WTC11 (cell line): ENCODE data around the gene KIAA1210. TPM values are rescaled to one million over a fixed set of nuclear protein-coding genes. Genes with fewer than 3 reads are reported as not detected.

Source experiments
- ATAC-seq: fragments of 200-7000 bp; cut with Tn5 transposase; 2 replicates; pipeline ENCODE4 v1.10.0; 2021; ENCODE audit warnings: mild to moderate bottlenecking, moderate library complexity
- CTCF ChIA-PET: fragments of 300-600 bp; sonication (Branson Sonifier 250); formaldehyde crosslinking; loops from one replicate; lab custom pipeline; 2021; ENCODE audit warnings: antibody characterized with exemption; lab: Charles Lee
- POLR2A ChIA-PET: fragments of 350-600 bp; sonication (Branson Sonifier 250); formaldehyde crosslinking; loops from one replicate; lab custom pipeline; 2021; ENCODE audit warnings: antibody characterized with exemption; lab: Charles Lee
- DNase-seq: peaks from one replicate; pipeline ENCODE4 v3.0.0; 2021; ENCODE audit warnings: low spot score
- H3K27ac Mint-ChIP-seq: 2 replicates; pipeline ENCODE4 v1.8.0; 2021; ENCODE audit warnings: mixed read lengths
- H3K27me3 Mint-ChIP-seq: 2 replicates; pipeline ENCODE4 v1.8.0; 2021; ENCODE audit warnings: low read depth, mild to moderate bottlenecking, moderate library complexity, mixed read lengths
- H3K36me3 Mint-ChIP-seq: 2 replicates; pipeline ENCODE4 v1.8.0; 2021; ENCODE audit warnings: mixed read lengths
- H3K4me1 Mint-ChIP-seq: 2 replicates; pipeline ENCODE4 v1.8.0; 2022; ENCODE audit warnings: mixed read lengths
- H3K4me3 Mint-ChIP-seq: 2 replicates; pipeline ENCODE4 v1.8.0; 2021; ENCODE audit warnings: mild to moderate bottlenecking, moderate library complexity, mixed read lengths
- H3K9me3 Mint-ChIP-seq: 2 replicates; pipeline ENCODE4 v1.8.0; 2021; ENCODE audit warnings: mixed read lengths
- CBFB ChIP-seq: sonication (generic); formaldehyde crosslinking; IDR thresholded peaks from 2 replicates; pipeline ENCODE4 v1.8.1; 2022; ENCODE audit warnings: mild to moderate bottlenecking, low read depth, missing genetic modification reagents
- EMX1 ChIP-seq: fragments of 250-450 bp; sonication (Bioruptor Pico); IDR thresholded peaks from 2 replicates; pipeline ENCODE4 v1.8.0; 2021; ENCODE audit warnings: mild to moderate bottlenecking
- FOXJ3 ChIP-seq: sonication (generic); formaldehyde crosslinking; IDR thresholded peaks from 2 replicates; pipeline ENCODE4 v1.9.0; 2021; ENCODE audit warnings: missing genetic modification reagents, mild to moderate bottlenecking, borderline replicate concordance
- GABPB1 ChIP-seq: sonication (generic); formaldehyde crosslinking; IDR thresholded peaks from 2 replicates; pipeline ENCODE4 v1.8.1; 2023; ENCODE audit warnings: mild to moderate bottlenecking, missing genetic modification reagents
- GTF2I ChIP-seq: fragments of 250-450 bp; sonication (Bioruptor Pico); conservative IDR thresholded peaks from 2 replicates; pipeline ENCODE4 v1.4.0; 2021; ENCODE audit warnings: mild to moderate bottlenecking
- KAT7 ChIP-seq: sonication (generic); formaldehyde crosslinking; IDR thresholded peaks from 2 replicates; pipeline ENCODE4 v1.8.1; 2023; ENCODE audit warnings: missing genetic modification reagents, mild to moderate bottlenecking, borderline replicate concordance
- NFATC4 ChIP-seq: fragments of 250-450 bp; sonication (Bioruptor Pico); IDR thresholded peaks from 2 replicates; pipeline ENCODE4 v1.9.0; 2021; ENCODE audit warnings: mild to moderate bottlenecking
- SMAD3 ChIP-seq: sonication (generic); formaldehyde crosslinking; IDR thresholded peaks from 2 replicates; pipeline ENCODE4 v1.8.0; 2022; ENCODE audit warnings: missing genetic modification reagents, mild to moderate bottlenecking, borderline replicate concordance
- SOX15 ChIP-seq: fragments of 250-450 bp; sonication (Bioruptor Pico); IDR thresholded peaks from 2 replicates; pipeline ENCODE4 v1.9.0; 2021; ENCODE audit warnings: mild to moderate bottlenecking
- SP1 ChIP-seq: sonication (generic); formaldehyde crosslinking; conservative IDR thresholded peaks from 2 replicates; pipeline ENCODE4 v1.8.1; 2022; ENCODE audit warnings: missing genetic modification reagents
- TEAD4 ChIP-seq: sonication (generic); formaldehyde crosslinking; IDR thresholded peaks from 2 replicates; pipeline ENCODE4 v1.8.0; 2022; ENCODE audit warnings: mild to moderate bottlenecking, missing genetic modification reagents
- ZNF121 ChIP-seq: sonication (generic); formaldehyde crosslinking; IDR thresholded peaks from 2 replicates; pipeline ENCODE4 v1.8.0; 2023; ENCODE audit warnings: missing genetic modification reagents
- ZNF138 ChIP-seq: sonication (generic); formaldehyde crosslinking; conservative IDR thresholded peaks from 2 replicates; pipeline ENCODE4 v1.8.1; 2022; ENCODE audit warnings: mild to moderate bottlenecking, moderate library complexity, missing genetic modification reagents
- ZNF317 ChIP-seq: sonication (generic); formaldehyde crosslinking; IDR thresholded peaks from 2 replicates; pipeline ENCODE4 v1.8.1; 2023; ENCODE audit warnings: low read depth, mild to moderate bottlenecking, moderate library complexity, missing genetic modification reagents, borderline replicate concordance
- ZNF396 ChIP-seq: fragments of 250-450 bp; sonication (Bioruptor Pico); IDR thresholded peaks from 2 replicates; pipeline ENCODE4 v1.8.0; 2021; ENCODE audit warnings: mild to moderate bottlenecking, moderate library complexity, borderline replicate concordance
- ZNF423 ChIP-seq: fragments of 250-450 bp; sonication (Bioruptor Pico); IDR thresholded peaks from 2 replicates; pipeline ENCODE4 v2.1.2; 2022; ENCODE audit warnings: mild to moderate bottlenecking, moderate library complexity
- total RNA-seq: library from RNA; stranded (reverse); gene quantifications from 3 replicates; pipeline ENCODE4 v1.2.3, GENCODE V29; 2021
- TF ChIP-seq, protein P1 (sequence below): sonication (generic); formaldehyde crosslinking; IDR thresholded peaks from 2 replicates; pipeline ENCODE4 v1.8.1; 2022; ENCODE audit warnings: low read depth, missing genetic modification reagents, borderline replicate concordance
- TF ChIP-seq, protein P2 (sequence below): sonication (generic); formaldehyde crosslinking; conservative IDR thresholded peaks from 2 replicates; pipeline ENCODE4 v1.8.1; 2022; ENCODE audit warnings: mild to moderate bottlenecking, missing genetic modification reagents
- TF ChIP-seq, protein P3 (sequence below): sonication (generic); formaldehyde crosslinking; IDR thresholded peaks from 2 replicates; pipeline ENCODE4 v1.8.1; 2023; ENCODE audit warnings: mild to moderate bottlenecking, missing genetic modification reagents, moderate library complexity
- TF ChIP-seq, protein P4 (sequence below): sonication (generic); formaldehyde crosslinking; IDR thresholded peaks from 2 replicates; pipeline ENCODE4 v1.8.0; 2023; ENCODE audit warnings: mild to moderate bottlenecking, missing genetic modification reagents
- TF ChIP-seq, protein P5 (sequence below): fragments of 250-450 bp; sonication (Bioruptor Pico); IDR thresholded peaks from 2 replicates; pipeline ENCODE4 v1.8.0; 2021; ENCODE audit warnings: mild to moderate bottlenecking
- TF ChIP-seq, protein P6 (sequence below): sonication (generic); formaldehyde crosslinking; IDR thresholded peaks from 2 replicates; pipeline ENCODE4 v1.8.1; 2022; ENCODE audit warnings: missing genetic modification reagents, borderline replicate concordance
- TF ChIP-seq, protein P7 (sequence below): sonication (generic); formaldehyde crosslinking; IDR thresholded peaks from 2 replicates; pipeline ENCODE4 v1.8.1; 2022; ENCODE audit warnings: low read depth, mild to moderate bottlenecking, moderate library complexity, missing genetic modification reagents, borderline replicate concordance
- TF ChIP-seq, protein P8 (sequence below): sonication (generic); formaldehyde crosslinking; IDR thresholded peaks from 2 replicates; pipeline ENCODE4 v1.8.1; 2023; ENCODE audit warnings: mild to moderate bottlenecking, missing genetic modification reagents

The KIAA1210 gene
- total RNA-seq, 1 experiment from 2014 or later = not detected

DNA sequence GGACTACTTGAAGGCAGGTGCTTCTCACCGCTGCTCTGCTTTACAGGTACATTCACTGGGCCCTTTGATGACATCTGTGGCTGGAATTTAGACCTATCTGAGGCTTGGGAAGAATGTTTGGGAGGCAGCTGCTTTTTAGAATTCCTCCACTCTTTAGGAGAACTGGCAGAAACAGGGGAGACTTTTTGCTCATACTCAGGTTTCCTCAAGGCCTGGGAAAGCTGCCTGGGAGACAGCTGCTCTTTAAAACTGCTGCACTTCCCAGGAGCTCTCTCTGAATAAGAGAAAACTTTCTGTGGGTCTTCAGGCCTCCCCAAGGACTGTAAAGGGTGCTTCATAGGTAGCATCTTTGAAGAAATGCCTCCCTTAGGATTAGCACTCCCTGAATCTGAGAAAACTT is 40.5 kb downstream of the KIAA1210 start (continued):
- no peak for TF ChIP-seq ZNF396 (CRISPR knock-in tag)
- no peak for TF ChIP-seq ZNF423 (CRISPR knock-in tag)
- no peak for TF ChIP-seq SMAD3
- no peak for TF ChIP-seq FOXJ3 (CRISPR knock-in tag)
- no peak for TF ChIP-seq ZNF138
- TF ChIP-seq GTF2I (CRISPR knock-in tag) = no peak
- TF ChIP-seq KAT7 (CRISPR knock-in tag) = no peak
- no peak for TF ChIP-seq ZNF121 (CRISPR knock-in tag)
- TF ChIP-seq, protein P1, sequence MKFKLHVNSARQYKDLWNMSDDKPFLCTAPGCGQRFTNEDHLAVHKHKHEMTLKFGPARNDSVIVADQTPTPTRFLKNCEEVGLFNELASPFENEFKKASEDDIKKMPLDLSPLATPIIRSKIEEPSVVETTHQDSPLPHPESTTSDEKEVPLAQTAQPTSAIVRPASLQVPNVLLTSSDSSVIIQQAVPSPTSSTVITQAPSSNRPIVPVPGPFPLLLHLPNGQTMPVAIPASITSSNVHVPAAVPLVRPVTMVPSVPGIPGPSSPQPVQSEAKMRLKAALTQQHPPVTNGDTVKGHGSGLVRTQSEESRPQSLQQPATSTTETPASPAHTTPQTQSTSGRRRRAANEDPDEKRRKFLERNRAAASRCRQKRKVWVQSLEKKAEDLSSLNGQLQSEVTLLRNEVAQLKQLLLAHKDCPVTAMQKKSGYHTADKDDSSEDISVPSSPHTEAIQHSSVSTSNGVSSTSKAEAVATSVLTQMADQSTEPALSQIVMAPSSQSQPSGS (CRISPR knock-in tag) = no peak
- no peak for TF ChIP-seq NFATC4 (CRISPR knock-in tag)
- TF ChIP-seq CBFB (CRISPR knock-in tag) = no peak
- TF ChIP-seq, protein P2, sequence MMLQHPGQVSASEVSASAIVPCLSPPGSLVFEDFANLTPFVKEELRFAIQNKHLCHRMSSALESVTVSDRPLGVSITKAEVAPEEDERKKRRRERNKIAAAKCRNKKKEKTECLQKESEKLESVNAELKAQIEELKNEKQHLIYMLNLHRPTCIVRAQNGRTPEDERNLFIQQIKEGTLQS = no peak
- TF ChIP-seq, all 79 proteins: peak for 0

DNA sequence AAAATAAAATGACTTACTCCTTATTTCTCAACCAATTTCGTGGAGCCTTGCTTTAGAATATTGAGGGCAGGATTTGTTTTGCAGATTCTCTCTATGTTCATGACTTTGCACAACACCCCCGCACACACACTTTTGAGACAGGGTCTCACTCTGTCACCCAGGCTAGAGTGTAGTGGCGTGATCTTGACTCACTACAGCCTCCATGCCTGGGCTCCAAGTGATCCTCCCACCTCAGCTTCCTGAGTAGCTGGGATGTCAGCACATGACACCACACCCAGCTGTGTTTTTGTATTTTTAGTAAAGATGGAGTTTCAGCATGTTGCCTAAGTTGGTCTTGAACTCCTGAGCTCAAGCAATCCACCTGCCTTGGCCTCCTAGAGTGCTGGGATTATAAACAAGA is 42.8 kb downstream of the KIAA1210 start:
- DNase-seq (no peak), ATAC-seq (no peak)
- Mint-ChIP-seq H3K4me1 (no peaks in the 10 kb centered on the region), H3K4me3 (no peak overlapping the region), H3K27me3 (peaks cover 22% of the 10 kb centered on the region), H3K36me3 (no peaks in the 10 kb centered on the region), H3K9me3 (no peaks in the 10 kb centered on the region), H3K27ac (no peak overlapping the region)
- ChIA-PET POLR2A (no interaction called here), CTCF (no interaction called here)
- TF ChIP-seq TEAD4 (CRISPR knock-in tag) (no peak), EMX1 (no peak)

DNA sequence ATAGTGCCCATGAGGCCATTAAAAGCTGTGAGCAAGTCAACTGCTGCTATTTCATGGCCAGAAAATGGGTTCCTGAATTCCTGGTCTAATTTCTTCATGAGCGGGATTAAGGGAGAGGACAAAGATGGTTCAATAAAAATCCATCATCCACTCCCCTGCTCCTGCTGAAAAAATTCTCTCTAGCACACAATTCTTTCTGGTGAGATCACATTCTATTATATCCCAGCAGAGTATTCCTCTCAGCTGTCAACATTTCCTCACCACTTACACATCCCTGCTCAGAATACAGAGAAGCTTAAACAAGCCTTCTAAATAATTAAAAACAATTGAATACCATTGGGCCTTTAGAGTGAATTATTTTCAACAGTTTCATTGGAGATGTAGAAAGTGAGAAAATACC is 45.3 kb downstream of the KIAA1210 start:
- Mint-ChIP-seq H3K27ac (no peak overlapping the region), H3K4me1 (no peaks in the 10 kb centered on the region), H3K27me3 (peaks cover 7% of the 10 kb centered on the region; the same call in 1 of the 2 replicates), H3K9me3 (no peaks in the 10 kb centered on the region), H3K4me3 (no peak overlapping the region), H3K36me3 (no peaks in the 10 kb centered on the region)
- DNase-seq (no peak), ATAC-seq (no peak)
- CTCF ChIA-PET = no interaction called here
- POLR2A ChIA-PET = no interaction called here
- TF ChIP-seq, protein P3, sequence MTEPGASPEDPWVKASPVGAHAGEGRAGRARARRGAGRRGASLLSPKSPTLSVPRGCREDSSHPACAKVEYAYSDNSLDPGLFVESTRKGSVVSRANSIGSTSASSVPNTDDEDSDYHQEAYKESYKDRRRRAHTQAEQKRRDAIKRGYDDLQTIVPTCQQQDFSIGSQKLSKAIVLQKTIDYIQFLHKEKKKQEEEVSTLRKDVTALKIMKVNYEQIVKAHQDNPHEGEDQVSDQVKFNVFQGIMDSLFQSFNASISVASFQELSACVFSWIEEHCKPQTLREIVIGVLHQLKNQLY (CRISPR knock-in tag) = no peak
- TF ChIP-seq, protein P4, sequence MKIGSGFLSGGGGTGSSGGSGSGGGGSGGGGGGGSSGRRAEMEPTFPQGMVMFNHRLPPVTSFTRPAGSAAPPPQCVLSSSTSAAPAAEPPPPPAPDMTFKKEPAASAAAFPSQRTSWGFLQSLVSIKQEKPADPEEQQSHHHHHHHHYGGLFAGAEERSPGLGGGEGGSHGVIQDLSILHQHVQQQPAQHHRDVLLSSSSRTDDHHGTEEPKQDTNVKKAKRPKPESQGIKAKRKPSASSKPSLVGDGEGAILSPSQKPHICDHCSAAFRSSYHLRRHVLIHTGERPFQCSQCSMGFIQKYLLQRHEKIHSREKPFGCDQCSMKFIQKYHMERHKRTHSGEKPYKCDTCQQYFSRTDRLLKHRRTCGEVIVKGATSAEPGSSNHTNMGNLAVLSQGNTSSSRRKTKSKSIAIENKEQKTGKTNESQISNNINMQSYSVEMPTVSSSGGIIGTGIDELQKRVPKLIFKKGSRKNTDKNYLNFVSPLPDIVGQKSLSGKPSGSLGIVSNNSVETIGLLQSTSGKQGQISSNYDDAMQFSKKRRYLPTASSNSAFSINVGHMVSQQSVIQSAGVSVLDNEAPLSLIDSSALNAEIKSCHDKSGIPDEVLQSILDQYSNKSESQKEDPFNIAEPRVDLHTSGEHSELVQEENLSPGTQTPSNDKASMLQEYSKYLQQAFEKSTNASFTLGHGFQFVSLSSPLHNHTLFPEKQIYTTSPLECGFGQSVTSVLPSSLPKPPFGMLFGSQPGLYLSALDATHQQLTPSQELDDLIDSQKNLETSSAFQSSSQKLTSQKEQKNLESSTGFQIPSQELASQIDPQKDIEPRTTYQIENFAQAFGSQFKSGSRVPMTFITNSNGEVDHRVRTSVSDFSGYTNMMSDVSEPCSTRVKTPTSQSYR (CRISPR knock-in tag) = no peak
- TF ChIP-seq, protein P5, sequence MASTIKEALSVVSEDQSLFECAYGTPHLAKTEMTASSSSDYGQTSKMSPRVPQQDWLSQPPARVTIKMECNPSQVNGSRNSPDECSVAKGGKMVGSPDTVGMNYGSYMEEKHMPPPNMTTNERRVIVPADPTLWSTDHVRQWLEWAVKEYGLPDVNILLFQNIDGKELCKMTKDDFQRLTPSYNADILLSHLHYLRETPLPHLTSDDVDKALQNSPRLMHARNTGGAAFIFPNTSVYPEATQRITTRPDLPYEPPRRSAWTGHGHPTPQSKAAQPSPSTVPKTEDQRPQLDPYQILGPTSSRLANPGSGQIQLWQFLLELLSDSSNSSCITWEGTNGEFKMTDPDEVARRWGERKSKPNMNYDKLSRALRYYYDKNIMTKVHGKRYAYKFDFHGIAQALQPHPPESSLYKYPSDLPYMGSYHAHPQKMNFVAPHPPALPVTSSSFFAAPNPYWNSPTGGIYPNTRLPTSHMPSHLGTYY = no peak
- TF ChIP-seq SP1 (CRISPR knock-in tag) (no peak), ZNF317 (no peak), SOX15 (CRISPR knock-in tag) (no peak), GABPB1 (CRISPR knock-in tag) (no peak), NFATC4 (CRISPR knock-in tag) (no peak)
- TF ChIP-seq, protein P6, sequence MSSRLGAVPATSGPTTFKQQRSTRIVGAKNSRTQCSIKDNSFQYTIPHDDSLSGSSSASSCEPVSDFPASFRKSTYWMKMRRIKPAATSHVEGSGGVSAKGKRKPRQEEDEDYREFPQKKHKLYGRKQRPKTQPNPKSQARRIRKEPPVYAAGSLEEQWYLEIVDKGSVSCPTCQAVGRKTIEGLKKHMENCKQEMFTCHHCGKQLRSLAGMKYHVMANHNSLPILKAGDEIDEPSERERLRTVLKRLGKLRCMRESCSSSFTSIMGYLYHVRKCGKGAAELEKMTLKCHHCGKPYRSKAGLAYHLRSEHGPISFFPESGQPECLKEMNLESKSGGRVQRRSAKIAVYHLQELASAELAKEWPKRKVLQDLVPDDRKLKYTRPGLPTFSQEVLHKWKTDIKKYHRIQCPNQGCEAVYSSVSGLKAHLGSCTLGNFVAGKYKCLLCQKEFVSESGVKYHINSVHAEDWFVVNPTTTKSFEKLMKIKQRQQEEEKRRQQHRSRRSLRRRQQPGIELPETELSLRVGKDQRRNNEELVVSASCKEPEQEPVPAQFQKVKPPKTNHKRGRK (CRISPR knock-in tag) = no peak
- TF ChIP-seq, protein P7, sequence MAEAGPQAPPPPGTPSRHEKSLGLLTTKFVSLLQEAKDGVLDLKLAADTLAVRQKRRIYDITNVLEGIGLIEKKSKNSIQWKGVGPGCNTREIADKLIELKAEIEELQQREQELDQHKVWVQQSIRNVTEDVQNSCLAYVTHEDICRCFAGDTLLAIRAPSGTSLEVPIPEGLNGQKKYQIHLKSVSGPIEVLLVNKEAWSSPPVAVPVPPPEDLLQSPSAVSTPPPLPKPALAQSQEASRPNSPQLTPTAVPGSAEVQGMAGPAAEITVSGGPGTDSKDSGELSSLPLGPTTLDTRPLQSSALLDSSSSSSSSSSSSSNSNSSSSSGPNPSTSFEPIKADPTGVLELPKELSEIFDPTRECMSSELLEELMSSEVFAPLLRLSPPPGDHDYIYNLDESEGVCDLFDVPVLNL = no peak
- TF ChIP-seq, protein P8, sequence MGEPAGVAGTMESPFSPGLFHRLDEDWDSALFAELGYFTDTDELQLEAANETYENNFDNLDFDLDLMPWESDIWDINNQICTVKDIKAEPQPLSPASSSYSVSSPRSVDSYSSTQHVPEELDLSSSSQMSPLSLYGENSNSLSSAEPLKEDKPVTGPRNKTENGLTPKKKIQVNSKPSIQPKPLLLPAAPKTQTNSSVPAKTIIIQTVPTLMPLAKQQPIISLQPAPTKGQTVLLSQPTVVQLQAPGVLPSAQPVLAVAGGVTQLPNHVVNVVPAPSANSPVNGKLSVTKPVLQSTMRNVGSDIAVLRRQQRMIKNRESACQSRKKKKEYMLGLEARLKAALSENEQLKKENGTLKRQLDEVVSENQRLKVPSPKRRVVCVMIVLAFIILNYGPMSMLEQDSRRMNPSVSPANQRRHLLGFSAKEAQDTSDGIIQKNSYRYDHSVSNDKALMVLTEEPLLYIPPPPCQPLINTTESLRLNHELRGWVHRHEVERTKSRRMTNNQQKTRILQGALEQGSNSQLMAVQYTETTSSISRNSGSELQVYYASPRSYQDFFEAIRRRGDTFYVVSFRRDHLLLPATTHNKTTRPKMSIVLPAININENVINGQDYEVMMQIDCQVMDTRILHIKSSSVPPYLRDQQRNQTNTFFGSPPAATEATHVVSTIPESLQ (CRISPR knock-in tag) = no peak
